HEK293 (cell line): ENCODE results near the gene PLGRKT.
"Not testable (repeated sequence)": the region's sequence is repeated elsewhere in the genome, so short reads cannot be mapped to it uniquely, and the experiment has no call there.

Experiments used
- CTCF ChIA-PET: fragments of 350-600 bp; formaldehyde crosslinking; extraction: SDS; loops from one replicate; lab custom pipeline; 2021; ENCODE audit warnings: antibody characterized with exemption; lab: Yijun Ruan, JAX
- POLR2A ChIA-PET: fragments of 300-600 bp; formaldehyde crosslinking; extraction: SDS; loops from one replicate; lab custom pipeline; 2020; ENCODE audit warnings: antibody characterized with exemption, inconsistent platforms; lab: Yijun Ruan, JAX
- H3K27ac ChIP-seq: fragments of 200-500 bp; sonication (Bioruptor generic); 2 replicates; pipeline ENCODE4 v1.5.1; 2014; ENCODE audit warnings: low read depth, low read length, control low read depth, inconsistent platforms; ENCODE audit errors: extremely low read depth
- H3K36me3 ChIP-seq, 2 experiments: fragments of 200-500 bp in 1 of 2; sonication (Bioruptor generic) in 1 of 2; 1 replicate in 1 of 2; 2 replicates in 1 of 2; pipeline ENCODE4 v1.5.1; 2014 to 2017; ENCODE audit warnings: inconsistent platforms in 2 of 2, low read length in 2 of 2; ENCODE audit not compliant: control insufficient read depth in 2 of 2, insufficient read depth in 1 of 2
- H3K4me1 ChIP-seq: fragments of 200-500 bp; sonication (Bioruptor generic); 2 replicates; pipeline ENCODE4 v1.5.1; 2014; ENCODE audit warnings: mild to moderate bottlenecking, low read length, inconsistent platforms; ENCODE audit not compliant: control insufficient read depth, insufficient read depth
- H3K4me3 ChIP-seq: 2 replicates; pipeline ENCODE4 v1.5.1; 2011; ENCODE audit warnings: low read depth, mild to moderate bottlenecking, control low read depth, low read length, moderate library complexity
- H3K9me3 ChIP-seq: fragments of 200-500 bp; sonication (Bioruptor generic); 2 replicates; pipeline ENCODE4 v1.5.1; 2014; ENCODE audit warnings: low read depth, low read length, inconsistent platforms; ENCODE audit not compliant: control insufficient read depth, insufficient read depth
- KLF8 ChIP-seq: fragments of 450-650 bp; formaldehyde crosslinking; IDR thresholded peaks from 2 replicates; pipeline ENCODE4 v1.5.1; 2016; ENCODE audit warnings: missing biosample characterization, missing genetic modification characterization
- MZF1 ChIP-seq: fragments of 450-650 bp; formaldehyde crosslinking; IDR thresholded peaks from 2 replicates; pipeline ENCODE4 v1.5.1; 2017; ENCODE audit warnings: missing biosample characterization, missing genetic modification characterization, borderline replicate concordance
- PRDM1 ChIP-seq: fragments of 450-650 bp; formaldehyde crosslinking; IDR thresholded peaks from 2 replicates; pipeline ENCODE4; 2016; ENCODE audit warnings: missing biosample characterization, missing genetic modification characterization
- TRIM28 ChIP-seq: IDR thresholded peaks from 2 replicates; pipeline ENCODE4 v1.6.1; 2011; ENCODE audit warnings: low read length, control low read depth, borderline replicate concordance
- YY1 ChIP-seq: fragments of 450-650 bp; formaldehyde crosslinking; IDR thresholded peaks from 2 replicates; pipeline ENCODE4 v1.5.1; 2018; ENCODE audit warnings: missing biosample characterization, missing genetic modification characterization
- ZFP69B ChIP-seq: fragments of 450-650 bp; formaldehyde crosslinking; IDR thresholded peaks from 2 replicates; pipeline ENCODE4 v1.5.1; 2016; ENCODE audit warnings: missing biosample characterization, missing genetic modification characterization
- ZIC2 ChIP-seq: fragments of 450-650 bp; formaldehyde crosslinking; IDR thresholded peaks from 2 replicates; pipeline ENCODE4 v1.5.1; 2016; ENCODE audit warnings: missing biosample characterization, missing genetic modification characterization
- ZNF169 ChIP-seq: fragments of 450-650 bp; formaldehyde crosslinking; IDR thresholded peaks from 2 replicates; pipeline ENCODE4 v1.5.1; 2016; ENCODE audit warnings: missing biosample characterization, missing genetic modification characterization
- ZNF292 ChIP-seq: fragments of 450-650 bp; formaldehyde crosslinking; IDR thresholded peaks from 2 replicates; pipeline ENCODE4 v1.5.1; 2016; ENCODE audit warnings: low read depth, missing biosample characterization, missing genetic modification characterization, borderline replicate concordance
- ZNF423 ChIP-seq: fragments of 450-650 bp; formaldehyde crosslinking; IDR thresholded peaks from 2 replicates; pipeline ENCODE4 v1.5.1; 2016; ENCODE audit warnings: missing biosample characterization, missing genetic modification characterization
- ZNF549 ChIP-seq: fragments of 450-650 bp; IDR thresholded peaks from 2 replicates; pipeline ENCODE4 v1.5.1; 2018; ENCODE audit warnings: missing biosample characterization, missing genetic modification characterization, mild to moderate bottlenecking, inconsistent platforms, moderate library complexity
- ZNF571 ChIP-seq: fragments of 450-650 bp; formaldehyde crosslinking; IDR thresholded peaks from 2 replicates; pipeline ENCODE4 v1.5.0; 2017; ENCODE audit warnings: missing biosample characterization, missing genetic modification characterization
- ZNF621 ChIP-seq: fragments of 450-650 bp; formaldehyde crosslinking; IDR thresholded peaks from 2 replicates; pipeline ENCODE4 v1.5.1; 2017; ENCODE audit warnings: missing biosample characterization, missing genetic modification characterization
- ZNF623 ChIP-seq: fragments of 450-650 bp; formaldehyde crosslinking; IDR thresholded peaks from 2 replicates; pipeline ENCODE4 v1.5.1; 2016; ENCODE audit warnings: missing biosample characterization, missing genetic modification characterization
- ZNF639 ChIP-seq: fragments of 450-650 bp; formaldehyde crosslinking; IDR thresholded peaks from 2 replicates; pipeline ENCODE4 v1.5.1; 2016; ENCODE audit warnings: missing biosample characterization, missing genetic modification characterization
- ZNF837 ChIP-seq: fragments of 450-650 bp; formaldehyde crosslinking; IDR thresholded peaks from 2 replicates; pipeline ENCODE4 v1.5.1; 2016; ENCODE audit warnings: missing biosample characterization, missing genetic modification characterization
- ZSCAN30 ChIP-seq: fragments of 450-650 bp; IDR thresholded peaks from 2 replicates; pipeline ENCODE4 v1.5.1; 2018; ENCODE audit warnings: missing biosample characterization, mild to moderate bottlenecking, missing genetic modification characterization, moderate library complexity

Gene PLGRKT

GRCh38 chr9:5466766-5467165, 29.0 kb upstream of the PLGRKT start (continued):
- no peak for TF ChIP-seq MZF1 (tag by site-specific recombination)
- no peak for TF ChIP-seq ZNF169 (tag by site-specific recombination)
- TF ChIP-seq, all 188 proteins: peak for 0

- ChIA-PET CTCF (no interaction called here), POLR2A (no interaction called here)
- H3K36me3 ChIP-seq = no peaks in the 10 kb centered on the region
- no peaks in the 10 kb centered on the region for H3K9me3 ChIP-seq
- no peak for TF ChIP-seq ZNF292 (tag by site-specific recombination)
- TF ChIP-seq ZNF623 (tag by site-specific recombination) = no peak
- TF ChIP-seq ZIC2 (tag by site-specific recombination) = no peak
- H3K4me3 ChIP-seq = no peak overlapping the region
- H3K27ac ChIP-seq = no peak overlapping the region
- H3K4me1 ChIP-seq = no peaks in the 10 kb centered on the region
Measured at GRCh38 chr9:5466005-5466404, 28.3 kb upstream of the PLGRKT start.

GRCh38 chr9:5464831-5465330, 27.2 kb upstream of the PLGRKT start:
- H3K4me3 ChIP-seq, H3K9me3 ChIP-seq, POLR2A ChIA-PET, H3K36me3 ChIP-seq, H3K27ac ChIP-seq, H3K4me1 ChIP-seq: not testable (repeated sequence)
- CTCF ChIA-PET = interaction anchor here (0.8 to 1.9 kb wide), 3 partner anchors 15 to 29 kb away, joined by 3 to 5 read pairs (median 3); partner anchors contain the start of gene CD274

GRCh38 chr9:5460157-5460556, 22.4 kb upstream of the PLGRKT start:
- no peaks in the 10 kb centered on the region for H3K4me1 ChIP-seq
- no peak overlapping the region for H3K4me3 ChIP-seq
- ChIA-PET CTCF (interaction anchor here (0.7 to 1.5 kb wide), 2 partner anchors 10 to 130 kb away, joined by 5 to 7 read pairs; partner anchors contain the start of gene CD274), POLR2A (no interaction called here)
- no peaks in the 10 kb centered on the region for H3K9me3 ChIP-seq
- no peak overlapping the region for H3K27ac ChIP-seq
- no peaks in the 10 kb centered on the region for H3K36me3 ChIP-seq
- no peak for TF ChIP-seq TRIM28
- TF ChIP-seq ZNF837 = no peak

- H3K4me1 ChIP-seq = no peaks in the 10 kb centered on the region
- no peak overlapping the region for H3K27ac ChIP-seq
- H3K36me3 ChIP-seq = no peaks in the 10 kb centered on the region
- H3K9me3 ChIP-seq = no peaks in the 10 kb centered on the region
- CTCF ChIA-PET = interaction anchor here (0.6 to 1.5 kb wide), 2 partner anchors 9 to 21 kb away, joined by 3 to 7 read pairs; partner anchors contain the start of gene CD274
- POLR2A ChIA-PET = no interaction called here
- no peak for TF ChIP-seq PRDM1
- no peak for TF ChIP-seq ZNF571 (tag by site-specific recombination)
- no peak for TF ChIP-seq ZNF549 (tag by site-specific recombination)
- TF ChIP-seq KLF8 (tag by site-specific recombination) = no peak
- TF ChIP-seq ZFP69B (tag by site-specific recombination) = no peak
- no peak for TF ChIP-seq ZNF621 (tag by site-specific recombination)
- TF ChIP-seq YY1 (tag by site-specific recombination) = no peak
- TF ChIP-seq ZNF423 = no peak
- no peak for TF ChIP-seq ZNF639
- TF ChIP-seq ZNF623 (tag by site-specific recombination) = no peak
- TF ChIP-seq ZSCAN30 (tag by site-specific recombination) = no peak
- H3K4me3 ChIP-seq = no peak overlapping the region
Measured at GRCh38 chr9:5459289-5459829, 21.6 kb upstream of the PLGRKT start.
